Measurements from ENCODE around the gene THBS1.

THBS1 gene

DNA sequence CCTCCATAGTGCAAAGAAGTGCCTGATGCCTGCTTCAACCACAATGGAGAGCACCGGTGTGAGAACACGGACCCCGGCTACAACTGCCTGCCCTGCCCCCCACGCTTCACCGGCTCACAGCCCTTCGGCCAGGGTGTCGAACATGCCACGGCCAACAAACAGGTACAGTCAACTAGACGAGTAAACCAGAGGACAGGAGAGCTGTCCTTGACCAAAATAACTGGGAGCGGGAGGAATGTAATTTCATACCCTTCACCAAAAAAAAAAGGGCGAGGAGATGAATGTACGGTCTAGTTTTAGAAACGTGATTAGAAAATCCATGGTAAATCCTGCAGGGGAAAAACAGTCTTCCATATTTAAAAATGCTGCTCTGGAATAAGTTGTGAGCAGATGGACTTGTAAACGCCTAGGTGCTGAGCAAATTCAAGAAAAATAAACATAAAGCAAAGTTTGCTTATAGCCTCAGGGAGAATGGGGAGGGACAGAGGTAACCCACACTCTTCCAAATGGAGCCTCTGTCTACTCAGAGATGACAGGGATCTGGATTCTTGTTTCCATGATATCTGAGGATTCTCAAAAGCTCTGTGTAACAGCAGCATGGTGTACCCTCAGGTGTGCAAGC is 8.4 kb downstream of the THBS1 start:
- DNase-seq (ENCODE audit: low spot score) = no peak

GRCh38 chr15:39589815-39590644 is 9.2 kb downstream of the THBS1 start:
- DNase-seq (ENCODE audit: low spot score) = no peak

- no peak for DNase-seq (ENCODE audit: low spot score)
Measured at GRCh38 chr15:39591141-39591895, 10.4 kb downstream of the THBS1 start.

DNA sequence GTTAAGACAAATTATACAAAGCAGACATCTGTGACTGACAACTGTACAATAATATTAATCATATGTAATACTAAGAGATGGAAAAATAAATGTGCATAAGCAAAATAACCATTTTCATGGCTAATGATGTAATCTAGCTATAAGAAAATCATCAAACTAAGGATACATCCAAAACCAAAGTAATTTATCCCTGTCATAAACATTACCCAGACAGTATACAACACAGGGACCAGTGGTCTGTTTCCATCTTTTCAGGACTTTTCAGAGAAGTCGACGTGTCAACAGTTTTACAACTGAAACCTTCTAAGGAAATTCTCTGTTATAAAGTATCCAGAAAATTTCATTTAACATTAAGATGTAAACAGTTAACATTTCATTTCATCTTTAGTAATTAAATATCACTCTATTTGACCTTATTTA is 11.0 kb downstream of the THBS1 start:
- DNase-seq (ENCODE audit: low spot score) = no peak

DNA sequence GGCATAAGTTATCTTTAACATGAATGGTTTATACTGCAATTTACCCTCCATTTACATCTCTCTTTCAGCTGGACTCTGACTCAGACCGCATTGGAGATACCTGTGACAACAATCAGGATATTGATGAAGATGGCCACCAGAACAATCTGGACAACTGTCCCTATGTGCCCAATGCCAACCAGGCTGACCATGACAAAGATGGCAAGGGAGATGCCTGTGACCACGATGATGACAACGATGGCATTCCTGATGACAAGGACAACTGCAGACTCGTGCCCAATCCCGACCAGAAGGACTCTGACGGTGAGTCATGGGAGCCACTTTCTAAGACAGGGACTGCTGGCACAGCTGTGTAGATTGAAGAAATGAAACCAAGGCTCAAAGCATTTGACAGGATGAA is 11.6 kb downstream of the THBS1 start:
- no peak for DNase-seq (ENCODE audit: low spot score)

DNA sequence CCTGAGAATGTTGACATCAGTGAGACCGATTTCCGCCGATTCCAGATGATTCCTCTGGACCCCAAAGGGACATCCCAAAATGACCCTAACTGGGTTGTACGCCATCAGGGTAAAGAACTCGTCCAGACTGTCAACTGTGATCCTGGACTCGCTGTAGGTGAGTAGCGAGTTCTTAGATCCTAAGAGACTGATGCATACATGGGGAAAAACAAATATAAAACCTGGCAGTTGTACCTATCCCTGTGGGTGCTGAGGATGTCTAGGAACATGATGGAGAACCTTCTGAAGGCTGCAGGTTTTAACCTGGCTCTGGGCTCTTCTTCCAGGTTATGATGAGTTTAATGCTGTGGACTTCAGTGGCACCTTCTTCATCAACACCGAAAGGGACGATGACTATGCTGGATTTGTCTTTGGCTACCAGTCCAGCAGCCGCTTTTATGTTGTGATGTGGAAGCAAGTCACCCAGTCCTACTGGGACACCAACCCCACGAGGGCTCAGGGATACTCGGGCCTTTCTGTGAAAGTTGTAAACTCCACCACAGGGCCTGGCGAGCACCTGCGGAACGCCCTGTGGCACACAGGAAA is 12.3 kb downstream of the THBS1 start:
- DNase-seq (ENCODE audit: low spot score) = no peak

GRCh38 chr15:39593656-39594445 is 13.0 kb downstream of the THBS1 start:
- DNase-seq (ENCODE audit: low spot score) = no peak

- no peak for DNase-seq (ENCODE audit: low spot score)
Measured at GRCh38 chr15:39594446-39595337, 13.8 kb downstream of the THBS1 start.

GRCh38 chr15:39595338-39596221 is 14.7 kb downstream of the THBS1 start:
- no peak for DNase-seq (ENCODE audit: low spot score)

DNA sequence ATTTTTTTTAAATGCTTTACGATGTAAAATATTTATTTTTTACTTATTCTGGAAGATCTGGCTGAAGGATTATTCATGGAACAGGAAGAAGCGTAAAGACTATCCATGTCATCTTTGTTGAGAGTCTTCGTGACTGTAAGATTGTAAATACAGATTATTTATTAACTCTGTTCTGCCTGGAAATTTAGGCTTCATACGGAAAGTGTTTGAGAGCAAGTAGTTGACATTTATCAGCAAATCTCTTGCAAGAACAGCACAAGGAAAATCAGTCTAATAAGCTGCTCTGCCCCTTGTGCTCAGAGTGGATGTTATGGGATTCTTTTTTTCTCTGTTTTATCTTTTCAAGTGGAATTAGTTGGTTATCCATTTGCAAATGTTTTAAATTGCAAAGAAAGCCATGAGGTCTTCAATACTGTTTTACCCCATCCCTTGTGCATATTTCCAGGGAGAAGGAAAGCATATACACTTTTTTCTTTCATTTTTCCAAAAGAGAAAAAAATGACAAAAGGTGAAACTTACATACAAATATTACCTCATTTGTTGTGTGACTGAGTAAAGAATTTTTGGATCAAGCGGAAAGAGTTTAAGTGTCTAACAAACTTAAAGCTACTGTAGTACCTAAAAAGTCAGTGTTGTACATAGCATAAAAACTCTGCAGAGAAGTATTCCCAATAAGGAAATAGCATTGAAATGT is 15.6 kb downstream of the THBS1 start:
- DNase-seq (ENCODE audit: low spot score) = no peak

DNA sequence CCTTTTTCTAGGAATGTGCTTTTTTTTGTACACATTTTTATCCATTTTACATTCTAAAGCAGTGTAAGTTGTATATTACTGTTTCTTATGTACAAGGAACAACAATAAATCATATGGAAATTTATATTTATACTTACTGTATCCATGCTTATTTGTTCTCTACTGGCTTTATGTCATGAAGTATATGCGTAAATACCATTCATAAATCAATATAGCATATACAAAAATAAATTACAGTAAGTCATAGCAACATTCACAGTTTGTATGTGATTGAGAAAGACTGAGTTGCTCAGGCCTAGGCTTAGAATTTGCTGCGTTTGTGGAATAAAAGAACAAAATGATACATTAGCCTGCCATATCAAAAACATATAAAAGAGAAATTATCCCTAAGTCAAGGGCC is 16.5 kb downstream of the THBS1 start:
- no peak for DNase-seq (ENCODE audit: low spot score)

GRCh38 chr15:39597751-39598185 is 16.9 kb downstream of the THBS1 start:
- no peak for DNase-seq (ENCODE audit: low spot score)

DNA sequence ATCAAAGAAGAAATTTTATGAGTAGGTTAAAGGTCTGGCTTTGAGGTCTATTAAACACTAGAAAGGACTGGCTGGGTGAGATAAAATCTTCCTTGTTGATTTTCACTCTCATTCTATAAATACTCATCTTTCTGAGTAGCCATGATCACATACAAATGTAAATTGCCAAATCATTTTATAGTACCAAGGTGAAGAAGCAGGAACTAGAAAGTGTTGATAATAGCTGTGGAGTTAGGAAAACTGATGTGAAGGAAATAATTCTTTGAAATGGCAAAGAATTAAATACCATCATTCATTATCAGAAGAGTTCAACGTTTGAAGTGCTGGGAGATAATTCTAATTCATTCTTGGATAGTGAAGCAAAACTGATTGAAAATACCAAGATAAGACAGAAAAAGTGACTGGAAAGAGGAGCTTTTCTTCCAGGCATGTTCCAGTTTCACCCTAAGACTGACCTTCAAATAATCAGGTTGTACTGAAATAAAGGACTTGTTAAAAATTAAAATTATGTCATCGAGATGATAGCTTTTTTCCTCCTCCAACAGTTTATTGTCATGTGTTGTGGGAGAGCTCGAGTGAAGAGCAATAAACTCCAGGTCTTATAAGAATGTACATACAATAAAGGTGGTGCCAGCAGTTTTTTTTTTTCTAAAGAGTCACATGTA is 17.4 kb downstream of the THBS1 start:
- DNase-seq (ENCODE audit: low spot score) = no peak

DNA sequence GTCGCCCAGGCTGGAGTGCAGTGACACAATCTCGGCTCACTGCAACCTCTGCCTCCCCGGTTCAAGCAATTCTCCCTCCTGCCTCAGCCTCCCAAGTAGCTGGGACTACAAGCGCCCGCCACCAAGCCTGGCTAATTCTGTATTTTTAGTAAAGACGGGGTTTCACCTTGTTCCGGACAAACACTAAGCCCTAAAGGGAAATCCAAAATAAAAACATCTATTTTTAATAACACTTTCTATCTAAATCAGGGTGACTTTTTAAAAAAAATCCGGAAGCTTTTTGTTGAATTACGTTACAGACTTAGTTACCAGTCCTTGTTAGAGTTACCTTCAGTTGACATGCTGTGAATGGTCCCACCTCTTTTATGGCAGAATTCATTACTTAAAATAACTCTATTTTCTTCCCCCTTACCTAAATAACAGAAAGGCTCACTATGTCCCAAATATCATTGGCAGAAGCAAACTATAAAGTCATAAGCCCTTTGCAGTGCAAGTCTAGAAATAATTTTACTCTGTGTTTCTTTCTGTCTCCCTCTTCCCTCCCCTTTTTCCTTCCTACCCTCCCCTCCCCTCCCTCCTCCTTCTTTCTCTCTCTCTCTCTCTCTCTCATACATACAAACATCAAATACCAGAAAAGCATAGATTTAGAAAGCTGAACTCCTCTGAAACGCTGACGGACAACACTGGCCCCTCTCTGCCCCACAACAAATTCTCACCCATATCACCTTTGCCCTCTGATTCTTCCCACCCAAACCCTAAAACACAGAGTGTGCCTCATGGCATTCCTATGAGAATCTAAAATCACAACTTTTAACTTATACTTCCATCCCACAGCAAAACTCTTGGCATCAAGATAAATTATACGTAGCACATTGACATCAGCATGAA is 18.3 kb downstream of the THBS1 start:
- no peak for DNase-seq (ENCODE audit: low spot score)

DNA sequence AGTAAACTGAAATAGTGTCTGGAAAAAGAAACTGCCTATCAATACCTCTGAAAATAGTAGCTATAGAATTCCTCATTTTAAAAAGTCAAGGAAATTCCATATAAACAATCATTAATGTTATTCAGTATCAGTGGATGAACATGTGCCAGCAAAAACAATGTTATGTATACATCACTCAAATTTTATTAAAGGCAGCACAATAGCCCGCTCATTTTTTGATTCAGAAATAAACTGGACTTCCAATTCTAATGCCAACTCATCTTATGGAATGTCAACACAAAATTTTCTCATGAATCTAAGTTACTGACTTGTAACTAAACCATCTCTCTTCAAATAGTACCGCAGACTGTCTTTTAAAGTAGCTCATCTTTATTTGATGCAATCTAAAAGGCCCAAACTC is 19.0 kb downstream of the THBS1 start:
- DNase-seq (ENCODE audit: low spot score) = no peak

- no peak for DNase-seq (ENCODE audit: low spot score)
Measured at GRCh38 chr15:39602143-39602542, 21.3 kb downstream of the THBS1 start.

DNA sequence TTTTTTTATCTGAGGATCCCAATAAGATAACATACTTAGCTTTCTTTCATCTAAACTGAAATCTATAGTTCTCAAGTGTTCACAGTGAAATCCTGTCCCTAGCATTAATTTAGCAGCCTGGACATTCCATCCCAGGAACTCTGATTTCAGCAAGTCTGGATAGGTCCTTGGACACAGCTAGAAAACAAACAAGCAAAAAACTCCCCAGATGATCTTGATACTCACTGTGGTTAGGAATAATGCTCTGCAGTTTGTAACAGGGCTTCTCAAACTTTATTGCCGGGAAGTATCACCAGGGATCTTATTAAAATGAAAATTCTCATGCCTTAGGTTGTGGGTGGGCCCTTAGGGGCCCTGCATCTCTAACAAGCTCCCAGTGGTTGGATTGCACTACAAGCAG is 24.3 kb downstream of the THBS1 start:
- DNase-seq (ENCODE audit: low spot score) = no peak
